ENCODE results near the gene RNF44.

GRCh38 chr5:176552332-176552869 is 15.2 kb upstream of the RNF44 start:
- no peak for TF ChIP-seq TAF1 (IDR thresholded peaks at IDR 0.05; ENCODE audit: borderline replicate concordance, insufficient read depth, low read length)
- TF ChIP-seq, protein P1, sequence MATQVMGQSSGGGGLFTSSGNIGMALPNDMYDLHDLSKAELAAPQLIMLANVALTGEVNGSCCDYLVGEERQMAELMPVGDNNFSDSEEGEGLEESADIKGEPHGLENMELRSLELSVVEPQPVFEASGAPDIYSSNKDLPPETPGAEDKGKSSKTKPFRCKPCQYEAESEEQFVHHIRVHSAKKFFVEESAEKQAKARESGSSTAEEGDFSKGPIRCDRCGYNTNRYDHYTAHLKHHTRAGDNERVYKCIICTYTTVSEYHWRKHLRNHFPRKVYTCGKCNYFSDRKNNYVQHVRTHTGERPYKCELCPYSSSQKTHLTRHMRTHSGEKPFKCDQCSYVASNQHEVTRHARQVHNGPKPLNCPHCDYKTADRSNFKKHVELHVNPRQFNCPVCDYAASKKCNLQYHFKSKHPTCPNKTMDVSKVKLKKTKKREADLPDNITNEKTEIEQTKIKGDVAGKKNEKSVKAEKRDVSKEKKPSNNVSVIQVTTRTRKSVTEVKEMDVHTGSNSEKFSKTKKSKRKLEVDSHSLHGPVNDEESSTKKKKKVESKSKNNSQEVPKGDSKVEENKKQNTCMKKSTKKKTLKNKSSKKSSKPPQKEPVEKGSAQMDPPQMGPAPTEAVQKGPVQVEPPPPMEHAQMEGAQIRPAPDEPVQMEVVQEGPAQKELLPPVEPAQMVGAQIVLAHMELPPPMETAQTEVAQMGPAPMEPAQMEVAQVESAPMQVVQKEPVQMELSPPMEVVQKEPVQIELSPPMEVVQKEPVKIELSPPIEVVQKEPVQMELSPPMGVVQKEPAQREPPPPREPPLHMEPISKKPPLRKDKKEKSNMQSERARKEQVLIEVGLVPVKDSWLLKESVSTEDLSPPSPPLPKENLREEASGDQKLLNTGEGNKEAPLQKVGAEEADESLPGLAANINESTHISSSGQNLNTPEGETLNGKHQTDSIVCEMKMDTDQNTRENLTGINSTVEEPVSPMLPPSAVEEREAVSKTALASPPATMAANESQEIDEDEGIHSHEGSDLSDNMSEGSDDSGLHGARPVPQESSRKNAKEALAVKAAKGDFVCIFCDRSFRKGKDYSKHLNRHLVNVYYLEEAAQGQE (IDR thresholded peaks at IDR 0.05; ENCODE audit: insufficient read depth in 1 of 2, low read depth in 2 of 2, low read length in 2 of 2), result no peak
